H1 (cell line): ENCODE data around the gene CHD1L. TPM values are rescaled to one million over a fixed set of nuclear protein-coding genes. Genes with fewer than 3 reads are reported as not detected.

Experiments used
- CHD2 ChIP-seq: IDR thresholded peaks from 2 replicates; pipeline ENCODE4 v1.6.1; 2012; ENCODE audit warnings: low read length, improper control_type of control experiment
- CHD7 ChIP-seq: fragments of 300-600 bp; sonication (generic); IDR thresholded peaks from 2 replicates; pipeline ENCODE4 v1.7.1; 2012; ENCODE audit warnings: low read length, moderate library complexity, mild to moderate bottlenecking, inconsistent platforms; ENCODE audit not compliant: insufficient replicate concordance
- EP300 ChIP-seq, 2 experiments: IDR thresholded peaks; 1 replicate in 1 of 2; 2 replicates in 1 of 2; pipeline ENCODE4 v1.6.1; 2011 to 2012; ENCODE audit warnings: low read depth in 2 of 2, low read length in 2 of 2, mild to moderate bottlenecking in 2 of 2, borderline replicate concordance in 1 of 2, inconsistent platforms in 1 of 2, moderate library complexity in 1 of 2
- GTF2F1 ChIP-seq: IDR thresholded peaks from 2 replicates; pipeline ENCODE4 v1.6.1; 2012; ENCODE audit warnings: low read depth, low read length, improper control_type of control experiment, borderline replicate concordance
- KDM4A ChIP-seq: IDR thresholded peaks from one replicate; pipeline ENCODE4 v1.7.1; 2012; ENCODE audit warnings: low read depth, mild to moderate bottlenecking, moderate library complexity, low read length, inconsistent platforms; ENCODE audit not compliant: severe bottlenecking
- MAX ChIP-seq: IDR thresholded peaks from 2 replicates; pipeline ENCODE4 v1.6.1; 2012; ENCODE audit warnings: inconsistent platforms
- RBBP5 ChIP-seq: IDR thresholded peaks from 2 replicates; pipeline ENCODE4 v1.7.1; 2012; ENCODE audit warnings: low read depth, mild to moderate bottlenecking, inconsistent platforms, low read length, moderate library complexity, borderline replicate concordance
- polyA plus RNA-seq, 7 experiments: library from polyadenylated mRNA; depleted of rRNA in 3 of 7; stranded (reverse) in 5 of 7; unstranded in 2 of 7; fragments of >200 nt in 5 of 7; fragments of 200-250 nt in 2 of 7; gene quantifications; 1 replicate in 5 of 7; 2 replicates in 1 of 7; 4 replicates in 1 of 7; pipeline versions ENCODE4 v1.2.1 to v1.2.3, GENCODE V29; 2011 to 2013; ENCODE audit warnings: missing spikeins in 2 of 7, mixed read lengths in 2 of 7
- total RNA-seq: library from RNA; stranded (reverse); fragmentation: NEBNext Ultra II Directional; extraction: Animal tissue kit (Norgen Biotek cat#: 25700); gene quantifications from 2 replicates; pipeline ENCODE4 v1.2.1, GENCODE V29; 2021

CHD1L gene
- total and polyA plus RNA-seq, 2 of the 8 experiments (the other 6 are each of a cell fraction or from before 2014, with no cell fraction given): 20.2 to 51.2 TPM

GRCh38 chr1:147209825-147210821, 32.4 kb upstream of the CHD1L start (continued):
- TF ChIP-seq CHD7 (no peak), EP300 (IDR thresholded peaks at IDR 0.05; ENCODE audit: borderline replicate concordance in 1 of 2, low read depth in 2 of 2, low read length in 2 of 2) (no peak), CHD2 (no peak), RBBP5 (no peak), MAX (no peak), KDM4A (no peak), GTF2F1 (no peak)
